Measurements from ENCODE around the gene CFAP74.
A peak's percentile ranks its signal among the peaks of the same experiment; 100 is the strongest.

GRCh38 chr1:1899266-1899966, 104.2 kb downstream of the CFAP74 start:
- no peak for TF ChIP-seq POLR2A (IDR thresholded peaks at IDR 0.05)
- TF ChIP-seq CTCF (IDR thresholded peaks at IDR 0.05): peak; percentile 10 to 23 (median 13)
